SJSA1 (cell line): Measurements from ENCODE around the gene IL36A. TPM values are rescaled to one million over a fixed set of nuclear protein-coding genes. Genes with fewer than 3 reads are reported as not detected.

Experiments
- DNase-seq, 2 experiments: peaks; one replicate each; pipeline ENCODE4 v3.0.0-alpha.2; 2015 to 2020; ENCODE audit warnings: low spot score in 2 of 2, low read depth in 1 of 2
- H3K27ac ChIP-seq: fragments of 250-450 bp; sonication (Bioruptor Pico); 2 replicates; pipeline ENCODE4 v1.5.1; 2020; ENCODE audit warnings: mild to moderate bottlenecking, moderate library complexity
- H3K27me3 ChIP-seq: fragments of 250-450 bp; sonication (Bioruptor Pico); replicated peaks from 2 replicates; pipeline ENCODE4 v1.5.1; 2020; ENCODE audit warnings: mild to moderate bottlenecking, moderate library complexity
- H3K36me3 ChIP-seq: fragments of 250-450 bp; sonication (Bioruptor Pico); 2 replicates; pipeline ENCODE4 v1.5.1; 2020; ENCODE audit warnings: mild to moderate bottlenecking
- H3K4me1 ChIP-seq: fragments of 250-450 bp; sonication (Bioruptor Pico); replicated peaks from 2 replicates; pipeline ENCODE4 v1.6.1; 2021; ENCODE audit warnings: mild to moderate bottlenecking
- H3K4me3 ChIP-seq: fragments of 250-450 bp; sonication (Bioruptor Pico); 2 replicates; pipeline ENCODE4 v1.5.1; 2020; ENCODE audit warnings: mild to moderate bottlenecking
- H3K9me3 ChIP-seq: fragments of 250-450 bp; sonication (Bioruptor Pico); replicated peaks from 2 replicates; pipeline ENCODE4 v1.5.1; 2020; ENCODE audit warnings: mild to moderate bottlenecking
- total RNA-seq: library from RNA; depleted of rRNA; stranded (reverse); fragments of >200 nt; shearing (Covaris generic); gene quantifications from 2 replicates; pipeline ENCODE4 v1.2.3, GENCODE V29; 2014

Gene IL36A
- total RNA-seq, 1 experiment from 2014 or later: not detected

DNA sequence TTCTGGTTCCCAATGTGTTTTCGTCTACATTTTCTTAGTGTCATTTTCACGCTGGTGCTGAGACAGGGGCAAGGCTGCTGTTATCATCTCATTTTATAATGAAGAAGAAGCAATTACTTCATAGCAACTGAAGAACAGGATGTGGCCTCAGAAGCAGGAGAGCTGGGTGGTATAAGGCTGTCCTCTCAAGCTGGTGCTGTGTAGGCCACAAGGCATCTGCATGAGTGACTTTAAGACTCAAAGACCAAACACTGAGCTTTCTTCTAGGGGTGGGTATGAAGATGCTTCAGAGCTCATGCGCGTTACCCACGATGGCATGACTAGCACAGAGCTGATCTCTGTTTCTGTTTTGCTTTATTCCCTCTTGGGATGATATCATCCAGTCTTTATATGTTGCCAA is 20.2 kb upstream of the IL36A start:
- Histone ChIP-seq H3K9me3 (no peaks in the 10 kb centered on the region; the same call in 1 of the 2 replicates), H3K27ac (no peak overlapping the region), H3K4me1 (no peaks in the 10 kb centered on the region), H3K4me3 (no peak overlapping the region), H3K27me3 (peaks cover 7% of the 10 kb centered on the region; the same call in 1 of the 2 replicates), H3K36me3 (no peaks in the 10 kb centered on the region)
- DNase-seq: no peak

GRCh38 chr2:112989611-112990010 is 15.6 kb upstream of the IL36A start:
- H3K27me3 ChIP-seq: no peaks in the 10 kb centered on the region
- no peak overlapping the region for H3K4me3 ChIP-seq
- H3K36me3 ChIP-seq: no peaks in the 10 kb centered on the region
- no peaks in the 10 kb centered on the region for H3K4me1 ChIP-seq
- no peaks in the 10 kb centered on the region for H3K9me3 ChIP-seq
- no peak overlapping the region for H3K27ac ChIP-seq
- DNase-seq: no peak

GRCh38 chr2:112993831-112994230 is 11.4 kb upstream of the IL36A start:
- H3K9me3 ChIP-seq: no peaks in the 10 kb centered on the region
- no peaks in the 10 kb centered on the region for H3K27me3 ChIP-seq
- H3K4me3 ChIP-seq: no peak overlapping the region
- no peak for DNase-seq
- no peaks in the 10 kb centered on the region for H3K4me1 ChIP-seq
- no peak overlapping the region for H3K27ac ChIP-seq
- no peaks in the 10 kb centered on the region for H3K36me3 ChIP-seq

- no peak for DNase-seq
- no peak overlapping the region for H3K4me3 ChIP-seq
- no peak overlapping the region for H3K27ac ChIP-seq
- no peaks in the 10 kb centered on the region for H3K36me3 ChIP-seq
- no peaks in the 10 kb centered on the region for H3K9me3 ChIP-seq
- no peaks in the 10 kb centered on the region for H3K4me1 ChIP-seq
- H3K27me3 ChIP-seq: no peaks in the 10 kb centered on the region
These were observed 10.6 kb upstream of the IL36A start for GRCh38 chr2:112994648-112995047.

DNA sequence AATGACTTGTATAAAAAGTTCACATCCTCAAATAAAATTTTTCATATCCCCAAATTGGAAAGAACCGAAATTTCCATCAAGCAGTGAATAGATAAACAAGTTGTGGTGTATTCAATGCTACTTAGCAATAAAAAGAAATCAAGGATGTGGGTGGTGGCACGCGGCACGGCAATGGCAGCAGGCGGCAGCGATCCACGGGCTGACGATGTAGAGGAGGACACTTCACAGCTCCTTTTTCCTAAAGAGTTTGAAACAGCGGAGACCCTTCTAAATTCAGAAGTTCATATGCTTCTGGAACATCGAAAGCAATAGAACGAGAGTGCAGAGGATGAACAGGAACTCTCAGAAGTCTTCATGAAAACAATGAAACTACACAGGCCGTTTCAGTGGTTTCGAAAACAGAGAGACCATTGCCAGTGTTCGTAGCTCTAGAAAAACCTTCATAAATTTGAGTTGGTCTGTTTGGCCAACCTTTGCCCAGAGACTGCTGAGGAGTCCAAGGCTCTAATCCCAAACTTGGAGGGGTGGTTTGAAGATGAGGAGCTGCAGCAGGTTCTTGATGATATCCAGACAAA is 9.8 kb upstream of the IL36A start:
- Histone ChIP-seq H3K4me3 (no peak overlapping the region), H3K9me3 (0 out of 2 replicates have a peak, but pooled peaks cover 5% of the 10 kb centered on the region), H3K36me3 (no peaks in the 10 kb centered on the region), H3K27me3 (no peaks in the 10 kb centered on the region), H3K4me1 (no peaks in the 10 kb centered on the region), H3K27ac (no peak overlapping the region)
- DNase-seq: no peak

GRCh38 chr2:112996635-112997034 is 8.6 kb upstream of the IL36A start:
- no peaks in the 10 kb centered on the region for H3K27me3 ChIP-seq
- DNase-seq: no peak
- no peak overlapping the region for H3K4me3 ChIP-seq
- no peaks in the 10 kb centered on the region for H3K4me1 ChIP-seq
- no peak overlapping the region for H3K27ac ChIP-seq
- no peaks in the 10 kb centered on the region for H3K36me3 ChIP-seq
- 0 out of 2 replicates have a peak, but pooled peaks cover 6% of the 10 kb centered on the region for H3K9me3 ChIP-seq

DNA sequence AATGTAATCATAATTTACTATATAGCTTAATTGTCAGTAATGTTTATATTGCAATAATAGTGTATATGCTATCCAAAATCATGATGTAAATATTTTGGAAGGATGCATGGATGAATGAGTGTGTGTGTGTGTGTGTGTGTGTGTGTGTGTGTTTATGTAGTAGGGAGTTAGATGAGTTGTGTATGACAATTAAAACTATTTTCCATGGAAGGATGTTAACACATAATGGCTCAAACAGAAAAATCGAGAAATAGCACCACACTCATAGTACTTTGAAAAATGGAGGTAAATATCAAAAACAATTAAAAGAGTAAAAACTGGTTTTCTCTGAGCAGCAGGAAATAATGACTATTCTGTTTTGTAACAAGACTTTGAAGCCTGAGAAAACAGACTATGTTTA is 8.1 kb upstream of the IL36A start:
- DNase-seq: no peak
- Histone ChIP-seq H3K27ac (no peak overlapping the region), H3K4me3 (no peak overlapping the region), H3K4me1 (no peaks in the 10 kb centered on the region), H3K27me3 (no peaks in the 10 kb centered on the region), H3K9me3 (0 out of 2 replicates have a peak, but pooled peaks cover 6% of the 10 kb centered on the region), H3K36me3 (no peaks in the 10 kb centered on the region)

DNA sequence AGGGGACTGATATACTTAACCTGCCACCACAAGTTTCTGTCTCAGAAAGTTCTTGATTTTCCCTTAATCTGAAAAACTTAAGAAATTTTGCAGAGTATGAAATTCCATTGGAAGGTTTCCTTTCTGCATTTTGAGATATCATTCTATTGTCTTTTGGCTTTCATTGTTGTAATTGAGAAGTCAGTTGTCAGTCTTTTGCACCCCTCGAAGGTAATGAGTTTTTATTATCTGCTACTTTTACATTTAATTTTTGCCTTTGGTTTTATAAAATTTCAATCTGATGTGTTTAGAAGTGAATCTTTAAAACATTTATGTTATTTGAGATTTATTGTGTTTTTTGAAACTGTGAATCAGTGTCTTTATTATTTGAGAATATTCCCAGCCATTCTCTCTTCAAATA is 4.8 kb upstream of the IL36A start:
- H3K4me1 ChIP-seq: no peaks in the 10 kb centered on the region
- H3K27ac ChIP-seq: no peak overlapping the region
- no peaks in the 10 kb centered on the region for H3K27me3 ChIP-seq
- 0 out of 2 replicates have a peak, but pooled peaks cover 6% of the 10 kb centered on the region for H3K9me3 ChIP-seq
- no peak for DNase-seq
- no peak overlapping the region for H3K4me3 ChIP-seq
- no peaks in the 10 kb centered on the region for H3K36me3 ChIP-seq

GRCh38 chr2:113002677-113003076 is 2.6 kb upstream of the IL36A start:
- no peaks in the 10 kb centered on the region for H3K36me3 ChIP-seq

DNA sequence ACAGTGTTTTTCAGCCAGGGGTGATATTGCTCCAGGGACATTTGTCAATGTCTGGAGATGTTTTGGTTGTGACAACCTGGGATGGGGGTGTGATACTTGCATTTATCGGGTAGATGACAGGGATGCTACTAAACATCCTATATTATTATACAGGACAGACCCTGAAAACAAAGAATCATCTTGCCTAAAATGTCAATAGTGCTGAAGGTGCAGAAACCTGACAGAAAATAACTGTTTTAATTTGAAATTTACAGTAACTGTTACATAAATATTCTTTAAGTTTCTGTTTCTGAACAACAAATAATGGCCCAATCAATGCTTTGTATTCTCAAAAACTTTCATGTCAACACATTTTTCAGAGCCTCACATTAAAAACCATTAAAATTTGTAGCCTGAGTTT is 2.0 kb downstream of the IL36A start:
- H3K27me3 ChIP-seq: no peaks in the 10 kb centered on the region
- H3K4me3 ChIP-seq: no peak overlapping the region
- no peak overlapping the region for H3K27ac ChIP-seq
- no peak for DNase-seq
- H3K9me3 ChIP-seq: no peaks in the 10 kb centered on the region
- H3K4me1 ChIP-seq: no peaks in the 10 kb centered on the region
- no peaks in the 10 kb centered on the region for H3K36me3 ChIP-seq

More at GRCh38 chr2:113002677-113003076, 2.6 kb upstream of the IL36A start:
- Histone ChIP-seq H3K27me3 (no peaks in the 10 kb centered on the region), H3K9me3 (0 out of 2 replicates have a peak, but pooled peaks cover 6% of the 10 kb centered on the region), H3K27ac (no peak overlapping the region), H3K4me1 (no peaks in the 10 kb centered on the region), H3K4me3 (no peak overlapping the region)
- no peak for DNase-seq

GRCh38 chr2:113009622-113010021 is 4.4 kb downstream of the IL36A start:
- Histone ChIP-seq H3K36me3 (no peaks in the 10 kb centered on the region), H3K4me1 (no peaks in the 10 kb centered on the region), H3K27me3 (peaks cover 4% of the 10 kb centered on the region; the same call in 1 of the 2 replicates), H3K4me3 (no peak overlapping the region), H3K27ac (no peak overlapping the region), H3K9me3 (no peaks in the 10 kb centered on the region)
- DNase-seq: no peak

DNA sequence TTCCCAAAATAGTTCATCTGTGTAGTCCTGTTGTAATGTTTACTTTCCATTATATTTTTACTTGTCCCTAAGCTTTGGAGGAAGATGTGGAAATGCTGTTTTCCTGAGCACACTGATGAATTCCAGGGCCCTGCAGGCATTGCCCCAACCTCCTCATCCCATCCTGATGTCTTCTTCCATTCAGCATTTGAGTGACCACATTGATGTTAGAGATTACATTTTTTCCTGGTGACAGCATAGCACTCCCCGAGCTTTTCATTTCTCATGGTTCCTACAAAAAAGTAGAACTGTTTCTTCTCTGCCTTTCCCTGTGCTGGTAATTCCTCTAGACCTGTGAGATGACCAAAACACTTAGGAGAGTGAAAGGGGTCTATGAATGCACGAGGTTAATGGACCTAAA is 4.8 kb downstream of the IL36A start:
- Histone ChIP-seq H3K4me1 (no peaks in the 10 kb centered on the region), H3K36me3 (no peaks in the 10 kb centered on the region), H3K9me3 (no peaks in the 10 kb centered on the region), H3K4me3 (no peak overlapping the region), H3K27ac (no peak overlapping the region), H3K27me3 (peaks cover 9% of the 10 kb centered on the region)
- DNase-seq: no peak

- no peaks in the 10 kb centered on the region for H3K36me3 ChIP-seq
- peaks cover 10% of the 10 kb centered on the region for H3K27me3 ChIP-seq
These were observed 5.8 kb downstream of the IL36A start for GRCh38 chr2:113011108-113011507.

GRCh38 chr2:113012436-113013335 is 7.4 kb downstream of the IL36A start:
- no peak for DNase-seq
- Histone ChIP-seq H3K36me3 (no peaks in the 10 kb centered on the region), H3K4me3 (no peak overlapping the region), H3K9me3 (no peaks in the 10 kb centered on the region), H3K4me1 (no peaks in the 10 kb centered on the region), H3K27ac (no peak overlapping the region), H3K27me3 (peaks cover 10% of the 10 kb centered on the region)

More at GRCh38 chr2:113011108-113011507, 5.8 kb downstream of the IL36A start:
- H3K4me1 ChIP-seq: no peaks in the 10 kb centered on the region
- H3K27ac ChIP-seq: no peak overlapping the region
- no peak for DNase-seq
- H3K4me3 ChIP-seq: no peak overlapping the region
- H3K9me3 ChIP-seq: no peaks in the 10 kb centered on the region
